IMR-90 (cell line): ENCODE data around the gene KLK11. TPM values are rescaled to one million over a fixed set of nuclear protein-coding genes. Genes with fewer than 3 reads are reported as not detected.

ENCODE experiments used
- ATAC-seq: fragments of 200-7000 bp; cut with Tn5 transposase; 2 replicates; pipeline ENCODE4 v1.9.1; 2020; ENCODE audit warnings: low read depth, mild to moderate bottlenecking, moderate library complexity
- BruUV-seq: library from RNA; stranded (reverse); fragments of 400-500 nt; replicated peaks from 2 replicates; lab custom pipeline; 2021; lab: Mats Ljungman, UMichigan
- CTCF ChIA-PET: fragments of 300-600 bp; formaldehyde crosslinking; extraction: SDS; loops from one replicate; lab custom pipeline; 2021; ENCODE audit warnings: antibody characterized with exemption; lab: Yijun Ruan, JAX
- POLR2A ChIA-PET: fragments of 300-600 bp; sonication (Branson Sonifier 250); formaldehyde crosslinking; loops from one replicate; lab custom pipeline; 2022; ENCODE audit warnings: antibody characterized with exemption; ENCODE audit not compliant: unreplicated experiment; lab: Charles Lee
- DNase-seq: peaks from one replicate; pipeline ENCODE4 v3.0.0; 2013
- H2AFZ ChIP-seq: replicated peaks from 2 replicates; pipeline ENCODE3; 2013; ENCODE audit warnings: low read length, mild to moderate bottlenecking; ENCODE audit not compliant: poor library complexity
- H2AK5ac ChIP-seq: 2 replicates; pipeline ENCODE4 v1.6.1; 2013; ENCODE audit warnings: low read depth, low read length, inconsistent platforms
- H2AK9ac ChIP-seq: replicated peaks from 2 replicates; pipeline ENCODE3; 2013; ENCODE audit warnings: mild to moderate bottlenecking, low read depth, low read length, moderate library complexity; ENCODE audit not compliant: poor library complexity
- H2BK120ac ChIP-seq: 2 replicates; pipeline ENCODE4 v1.6.1; 2013; ENCODE audit warnings: low read depth, low read length, inconsistent platforms
- H2BK15ac ChIP-seq: 3 replicates; pipeline ENCODE4 v1.6.1; 2013; ENCODE audit warnings: low read depth, low read length, inconsistent platforms
- H2BK20ac ChIP-seq: 2 replicates; pipeline ENCODE4 v1.6.1; 2013; ENCODE audit warnings: low read depth, mild to moderate bottlenecking, inconsistent platforms, low read length, moderate library complexity
- H2BK5ac ChIP-seq: 2 replicates; pipeline ENCODE4 v1.6.1; 2013; ENCODE audit warnings: mild to moderate bottlenecking, low read depth, low read length, inconsistent platforms; ENCODE audit not compliant: poor library complexity, severe bottlenecking
- H3K14ac ChIP-seq: replicated peaks from 2 replicates; pipeline ENCODE4 v1.6.1; 2013; ENCODE audit warnings: low read depth, low read length, inconsistent platforms
- H3K18ac ChIP-seq: 2 replicates; pipeline ENCODE4 v1.6.1; 2013; ENCODE audit warnings: low read depth, low read length, control low read depth
- H3K23ac ChIP-seq: 2 replicates; pipeline ENCODE4 v1.6.1; 2013; ENCODE audit warnings: low read depth, low read length, inconsistent platforms
- H3K27ac ChIP-seq: 2 replicates; pipeline ENCODE4 v1.5.1; 2013; ENCODE audit warnings: mild to moderate bottlenecking, control low read depth, low read length; ENCODE audit not compliant: insufficient read depth
- H3K27me3 ChIP-seq: 2 replicates; pipeline ENCODE4 v1.6.1; 2013; ENCODE audit warnings: low read length; ENCODE audit not compliant: control insufficient read depth, insufficient read depth
- H3K36me3 ChIP-seq: 2 replicates; pipeline ENCODE4 v1.6.1; 2013; ENCODE audit warnings: low read length, mixed read lengths; ENCODE audit not compliant: control insufficient read depth, insufficient read depth
- H3K4ac ChIP-seq: 2 replicates; pipeline ENCODE4 v1.6.1; 2013; ENCODE audit warnings: low read depth, low read length, inconsistent platforms
- H3K4me1 ChIP-seq: 2 replicates; pipeline ENCODE4 v1.6.1; 2013; ENCODE audit warnings: low read length, mixed read lengths; ENCODE audit not compliant: control insufficient read depth, insufficient read depth
- H3K4me2 ChIP-seq: 2 replicates; pipeline ENCODE4 v1.6.1; 2013; ENCODE audit warnings: low read depth, mild to moderate bottlenecking, control low read depth, low read length, moderate library complexity
- H3K4me3 ChIP-seq: 2 replicates; pipeline ENCODE4 v1.5.1; 2013; ENCODE audit warnings: low read depth, mild to moderate bottlenecking, control low read depth, low read length, moderate library complexity; ENCODE audit not compliant: insufficient read depth
- H3K56ac ChIP-seq: 2 replicates; pipeline ENCODE4 v1.6.1; 2013; ENCODE audit warnings: low read length, inconsistent platforms; ENCODE audit not compliant: insufficient read depth; ENCODE audit errors: extremely low read depth
- H3K79me1 ChIP-seq, 2 experiments: 2 replicates each; pipeline ENCODE4 v1.6.1; 2013; ENCODE audit warnings: low read length in 2 of 2, inconsistent platforms in 1 of 2, low read depth in 1 of 2
- H3K9ac ChIP-seq: 2 replicates; pipeline ENCODE4 v1.6.1; 2013; ENCODE audit warnings: low read depth, low read length, control low read depth
- H3K9me1 ChIP-seq: 2 replicates; pipeline ENCODE4 v1.6.1; 2013; ENCODE audit warnings: low read length, inconsistent platforms; ENCODE audit not compliant: insufficient read depth
- H3K9me3 ChIP-seq: 2 replicates; pipeline ENCODE4 v1.6.1; 2013; ENCODE audit warnings: low read length; ENCODE audit not compliant: control insufficient read depth, insufficient read depth
- H4K20me1 ChIP-seq: 2 replicates; pipeline ENCODE4 v1.6.1; 2013; ENCODE audit warnings: low read length, inconsistent platforms; ENCODE audit not compliant: insufficient read depth
- H4K5ac ChIP-seq: 2 replicates; pipeline ENCODE4 v1.6.1; 2013; ENCODE audit warnings: mild to moderate bottlenecking, low read depth, low read length, control low read depth
- H4K8ac ChIP-seq, 2 experiments: 2 replicates each; pipeline ENCODE4 v1.6.1; 2013; ENCODE audit warnings: low read depth in 2 of 2, low read length in 2 of 2, control low read depth in 1 of 2, inconsistent platforms in 1 of 2
- H4K91ac ChIP-seq: 2 replicates; pipeline ENCODE4 v1.6.1; 2013; ENCODE audit warnings: low read depth, low read length, inconsistent platforms; ENCODE audit not compliant: insufficient read depth
- MAFK ChIP-seq: IDR thresholded peaks from 2 replicates; pipeline ENCODE4 v1.6.1; 2012; ENCODE audit warnings: low read depth, low read length, improper control_type of control experiment
- RCOR1 ChIP-seq: IDR thresholded peaks from 2 replicates; pipeline ENCODE4 v1.6.1; 2012; ENCODE audit warnings: mild to moderate bottlenecking, low read length, improper control_type of control experiment; ENCODE audit not compliant: insufficient replicate concordance
- WGBS, 2 experiments: methylation state at CpG; one replicate each; pipeline versions ENCODE4 v1.1.5 to v1.1.7; 2013; ENCODE audit warnings: missing lambda C conversion rate in 2 of 2; ENCODE audit not compliant: insufficient read length in 1 of 2; ENCODE audit errors: extremely low coverage in 2 of 2; 5-methylcytosine and 5-hydroxymethylcytosine counted together
- dilution Hi-C: fragments of 300-500 bp; cut with HindIII; formaldehyde crosslinking; loops from one replicate; pipeline ENCODE4 v1.14.3; 2018; ENCODE audit warnings: low sequenced_read_pairs; ENCODE audit not compliant: unreplicated experiment
- in situ Hi-C: fragments of 300-500 bp; cut with MboI; formaldehyde crosslinking; loops from 3 replicates; pipeline ENCODE4 v1.14.3; 2019; ENCODE audit warnings: low sequenced_read_pairs, inconsistent platforms, mixed read lengths
- intact Hi-C: fragments of 100-400 bp; cut with micrococcal nuclease; formaldehyde crosslinking; loops from 2 replicates; pipeline ENCODE4 v1.10.0; 2022
- polyA plus RNA-seq, 3 experiments: library from polyadenylated mRNA; depleted of rRNA; stranded (reverse); fragments of >200 nt; gene quantifications; 2 replicates each; pipeline ENCODE4 v1.2.3, GENCODE V29; 2012; ENCODE audit warnings: low replicate concordance in 1 of 3
- total RNA-seq: library from RNA; depleted of rRNA; stranded (reverse); fragments of >200 nt; gene quantifications from 2 replicates; pipeline ENCODE4 v1.2.3, GENCODE V29; 2012

The KLK11 gene
- total and polyA plus RNA-seq, 2 of the 4 experiments (the other 2 are of a cell fraction): not detected

DNA sequence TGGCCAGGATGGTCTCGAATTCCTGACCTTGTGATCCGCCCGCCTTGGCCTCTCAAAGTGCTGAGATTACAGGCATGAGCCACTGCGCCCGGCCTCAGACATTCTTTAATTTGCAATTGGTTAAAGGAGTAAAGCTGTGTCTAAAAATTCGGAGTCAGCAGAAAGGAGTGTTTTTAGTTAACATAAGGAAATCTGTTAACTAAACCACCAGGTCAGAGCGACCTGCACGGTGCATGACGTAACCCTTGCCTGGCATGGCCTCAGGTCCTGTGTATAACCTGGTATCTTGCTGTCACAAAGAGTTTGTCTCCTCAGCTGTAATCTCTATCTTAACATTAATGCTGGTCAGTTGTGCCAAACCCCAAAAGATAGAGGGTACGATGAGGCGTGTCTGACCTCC is 17.9 kb upstream of the KLK11 start:
- no peaks in the 10 kb centered on the region for H3K9me3 ChIP-seq
- WGBS, 2 experiments: no CpG with 5 or more reads among the region's 11 CpGs
- no peak overlapping the region for H2AK9ac ChIP-seq
- H2BK5ac ChIP-seq: no peak overlapping the region
- no peaks in the 10 kb centered on the region for H3K9me1 ChIP-seq
- H4K20me1 ChIP-seq: no peaks in the 10 kb centered on the region
- no peak overlapping the region for H4K8ac ChIP-seq
- TF ChIP-seq MAFK: peak; percentile 65
- TF ChIP-seq RCOR1: no peak
- H4K5ac ChIP-seq: no peak overlapping the region
- no peak overlapping the region for H4K91ac ChIP-seq
- no peak overlapping the region for H3K4me3 ChIP-seq
- ChIA-PET POLR2A (no interaction called here), CTCF (no interaction called here)
- no peaks in the 10 kb centered on the region for H3K79me1 ChIP-seq
- dilution Hi-C loops (no loop called here), in situ Hi-C loops (no loop called here), intact Hi-C loops (no loop called here)
- no peaks in the 10 kb centered on the region for H3K36me3 ChIP-seq
- H2BK20ac ChIP-seq: no peak overlapping the region
- no peak overlapping the region for H2AFZ ChIP-seq
- no peaks in the 10 kb centered on the region for H3K4me1 ChIP-seq
- H3K23ac ChIP-seq: no peak overlapping the region
- H3K4me2 ChIP-seq: no peak overlapping the region
- no peak overlapping the region for H3K14ac ChIP-seq
- H3K27me3 ChIP-seq: no peaks in the 10 kb centered on the region
- H2BK15ac ChIP-seq: no peak overlapping the region
- no peak overlapping the region for H3K56ac ChIP-seq
- H2AK5ac ChIP-seq: no peak overlapping the region
- ATAC-seq: no peak
- no peak overlapping the region for H3K9ac ChIP-seq
- H3K4ac ChIP-seq: no peak overlapping the region
- no peak overlapping the region for H2BK120ac ChIP-seq
- BruUV-seq: no TSS peak
- no peak overlapping the region for H3K18ac ChIP-seq
- DNase-seq: no peak
- no peak overlapping the region for H3K27ac ChIP-seq
